ENCODE measurements around the gene CNOT2. TPM values are rescaled to one million over a fixed set of nuclear protein-coding genes. Genes with fewer than 3 reads are reported as not detected.

Gene CNOT2
- total RNA-seq, 6 experiments from 2014 or later = 45.0 to 54.2 (median 49.5) TPM

DNA sequence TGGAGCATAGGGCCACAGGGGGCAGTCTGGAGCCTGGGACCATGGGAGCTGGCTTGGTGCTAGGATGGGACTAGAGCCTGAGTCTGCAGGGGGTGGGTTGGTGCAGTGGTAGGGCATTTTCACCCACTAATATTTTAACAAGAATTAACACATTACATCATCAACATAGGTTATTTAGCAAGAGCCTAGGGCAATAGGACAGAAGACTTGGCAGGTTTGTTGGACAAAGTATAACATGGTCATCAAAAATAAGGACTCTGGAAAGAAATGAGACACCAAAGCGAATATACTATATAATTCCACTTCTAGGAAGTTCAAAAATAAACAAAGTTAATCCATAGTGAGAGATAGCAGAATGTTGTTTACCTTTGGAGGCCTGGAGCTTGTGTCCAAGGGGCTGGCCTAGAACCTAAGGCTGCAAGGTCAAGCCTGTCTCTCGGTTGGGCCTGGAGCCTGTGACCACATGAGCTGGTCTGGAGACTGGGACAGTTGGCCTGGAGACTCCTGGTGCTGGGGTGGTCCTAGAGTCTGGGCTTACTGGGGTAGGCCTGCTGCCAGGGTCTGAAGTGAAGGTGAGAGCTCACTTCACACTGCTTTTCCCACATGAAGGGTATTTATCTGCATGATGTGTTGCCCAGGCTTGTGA lies 28.1 kb upstream of the CNOT2 start:
- DNase-seq = no peak
- Mint-ChIP-seq H3K36me3 (ENCODE audit: low read depth) (peaks cover 8% of the 10 kb centered on the region), H3K27ac (no peak overlapping the region), H3K27me3 (ENCODE audit: insufficient read depth) (no peaks in the 10 kb centered on the region), H3K9me3 (peaks cover 21% of the 10 kb centered on the region; the same call in 1 of the 2 replicates), H3K4me3 (no peak overlapping the region), H3K4me1 (ENCODE audit: low read depth) (no peaks in the 10 kb centered on the region)
- TF ChIP-seq, protein P1, sequence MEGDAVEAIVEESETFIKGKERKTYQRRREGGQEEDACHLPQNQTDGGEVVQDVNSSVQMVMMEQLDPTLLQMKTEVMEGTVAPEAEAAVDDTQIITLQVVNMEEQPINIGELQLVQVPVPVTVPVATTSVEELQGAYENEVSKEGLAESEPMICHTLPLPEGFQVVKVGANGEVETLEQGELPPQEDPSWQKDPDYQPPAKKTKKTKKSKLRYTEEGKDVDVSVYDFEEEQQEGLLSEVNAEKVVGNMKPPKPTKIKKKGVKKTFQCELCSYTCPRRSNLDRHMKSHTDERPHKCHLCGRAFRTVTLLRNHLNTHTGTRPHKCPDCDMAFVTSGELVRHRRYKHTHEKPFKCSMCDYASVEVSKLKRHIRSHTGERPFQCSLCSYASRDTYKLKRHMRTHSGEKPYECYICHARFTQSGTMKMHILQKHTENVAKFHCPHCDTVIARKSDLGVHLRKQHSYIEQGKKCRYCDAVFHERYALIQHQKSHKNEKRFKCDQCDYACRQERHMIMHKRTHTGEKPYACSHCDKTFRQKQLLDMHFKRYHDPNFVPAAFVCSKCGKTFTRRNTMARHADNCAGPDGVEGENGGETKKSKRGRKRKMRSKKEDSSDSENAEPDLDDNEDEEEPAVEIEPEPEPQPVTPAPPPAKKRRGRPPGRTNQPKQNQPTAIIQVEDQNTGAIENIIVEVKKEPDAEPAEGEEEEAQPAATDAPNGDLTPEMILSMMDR (IDR thresholded peaks at IDR 0.05) = no peak

DNA sequence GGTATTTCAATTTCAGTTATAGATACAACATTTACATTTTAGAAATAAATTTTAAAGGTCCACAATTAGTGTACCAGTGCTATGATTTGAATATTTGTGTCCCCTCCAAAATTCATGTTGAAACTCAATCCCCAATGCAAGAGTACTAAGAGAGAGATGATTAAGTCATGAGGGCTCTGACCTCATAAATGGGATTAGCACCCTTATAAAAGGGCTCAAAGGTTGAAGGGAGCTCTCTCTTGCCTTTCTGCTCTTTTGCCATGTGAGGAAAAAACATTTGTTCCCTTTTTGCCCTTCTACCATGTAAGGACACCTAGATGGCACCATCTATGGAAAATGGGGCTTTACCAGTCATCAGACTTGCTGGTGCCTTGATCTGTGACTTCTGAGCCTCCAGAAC lies 25.8 kb upstream of the CNOT2 start:
- Mint-ChIP-seq H3K4me3 (no peak overlapping the region), H3K9me3 (peaks cover 15% of the 10 kb centered on the region; the same call in 1 of the 2 replicates), H3K27ac (no peak overlapping the region), H3K4me1 (ENCODE audit: low read depth) (no peaks in the 10 kb centered on the region), H3K36me3 (ENCODE audit: low read depth) (peaks cover 8% of the 10 kb centered on the region), H3K27me3 (ENCODE audit: insufficient read depth) (no peaks in the 10 kb centered on the region)
- no peak for DNase-seq
- TF ChIP-seq, protein P1 (IDR thresholded peaks at IDR 0.05) = no peak

DNA sequence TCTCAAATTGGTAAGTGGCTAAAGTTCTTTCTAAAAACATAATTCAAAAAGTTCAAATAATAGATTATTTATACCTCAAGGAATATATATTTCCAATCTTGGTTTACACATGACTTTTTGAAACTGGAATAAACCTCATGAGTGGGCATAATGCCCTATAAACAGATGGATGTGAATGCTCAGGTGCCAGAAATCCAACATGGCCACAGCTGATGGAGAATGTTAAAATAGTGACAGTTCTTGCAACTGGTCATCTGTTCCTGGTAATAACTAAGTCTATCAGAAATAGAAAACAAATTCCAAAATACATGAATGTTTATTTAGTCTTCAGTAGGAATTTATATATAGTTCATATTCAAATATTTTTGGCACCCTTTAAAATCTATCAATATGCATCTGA lies 21.6 kb upstream of the CNOT2 start:
- no peak overlapping the region for H3K4me3 Mint-ChIP-seq
- H3K27me3 Mint-ChIP-seq (ENCODE audit: insufficient read depth) = no peaks in the 10 kb centered on the region; the same call in 1 of the 2 replicates
- DNase-seq = no peak

DNA sequence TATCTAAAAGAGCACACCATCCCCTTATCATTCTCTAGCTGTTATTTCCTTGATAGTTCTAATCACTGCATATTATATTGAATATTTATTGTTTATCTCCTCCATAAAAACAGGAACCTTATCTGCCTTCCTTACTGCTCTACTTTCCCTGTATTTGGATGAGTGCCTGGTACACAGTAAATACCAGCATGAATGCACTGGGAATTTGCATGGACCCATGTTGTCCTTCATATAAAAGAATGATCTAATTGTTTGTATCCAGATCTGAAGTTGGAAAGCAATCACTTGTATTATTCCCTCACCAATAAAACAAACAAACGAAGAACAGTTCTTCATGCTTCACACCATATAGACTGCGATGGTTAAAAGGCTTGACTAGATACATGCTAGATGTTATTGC lies 15.3 kb upstream of the CNOT2 start:
- Mint-ChIP-seq H3K27ac (no peak overlapping the region), H3K4me3 (no peak overlapping the region), H3K36me3 (ENCODE audit: low read depth) (no peaks in the 10 kb centered on the region), H3K27me3 (ENCODE audit: insufficient read depth) (no peaks in the 10 kb centered on the region; the same call in 1 of the 2 replicates), H3K4me1 (ENCODE audit: low read depth) (no peaks in the 10 kb centered on the region), H3K9me3 (no peaks in the 10 kb centered on the region)
- TF ChIP-seq, protein P1 (IDR thresholded peaks at IDR 0.05) = no peak
- no peak for DNase-seq

More for the DNA sequence above, 21.6 kb upstream of the CNOT2 start:
- Mint-ChIP-seq H3K36me3 (ENCODE audit: low read depth) (no peaks in the 10 kb centered on the region), H3K9me3 (no peaks in the 10 kb centered on the region), H3K27ac (no peak overlapping the region), H3K4me1 (ENCODE audit: low read depth) (no peaks in the 10 kb centered on the region)
- TF ChIP-seq, protein P1 (IDR thresholded peaks at IDR 0.05) = no peak

DNA sequence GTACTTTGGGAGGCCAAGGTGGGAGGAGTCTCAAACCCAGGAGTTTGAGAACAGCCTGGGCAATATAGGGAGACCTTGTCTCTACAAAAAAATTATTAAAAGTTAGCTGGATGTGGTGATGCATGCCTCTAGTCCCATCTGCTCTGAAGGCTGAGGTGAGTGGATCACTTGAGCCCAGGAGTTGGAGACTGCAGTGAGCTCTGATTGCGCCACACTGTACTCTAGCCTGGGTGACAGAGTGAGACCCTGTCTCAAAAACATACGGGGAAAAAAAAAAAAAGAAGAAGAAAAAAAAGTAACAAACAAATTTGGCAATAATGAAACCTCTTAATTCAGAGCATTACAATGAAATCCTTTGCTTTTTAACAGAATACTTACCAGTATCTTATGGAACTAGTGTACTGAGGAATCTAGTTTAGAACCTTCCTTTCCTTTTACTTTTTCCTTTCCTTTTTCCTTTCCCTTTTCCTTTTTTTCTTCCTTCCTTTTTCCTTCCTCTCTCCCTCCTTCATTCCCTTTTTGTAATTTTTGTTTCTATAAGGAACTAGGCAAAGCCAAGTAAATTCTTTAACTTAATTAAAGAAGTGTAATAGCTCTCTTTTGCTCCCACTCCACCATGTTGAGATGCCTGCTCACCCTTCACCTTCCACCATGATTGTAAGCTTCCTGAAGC lies 12.2 kb upstream of the CNOT2 start:
- Mint-ChIP-seq H3K4me1 (ENCODE audit: low read depth) (no peaks in the 10 kb centered on the region), H3K36me3 (ENCODE audit: low read depth) (no peaks in the 10 kb centered on the region), H3K27me3 (ENCODE audit: insufficient read depth) (no peaks in the 10 kb centered on the region), H3K27ac (no peak overlapping the region), H3K9me3 (peaks cover 4% of the 10 kb centered on the region; the same call in 1 of the 2 replicates), H3K4me3 (no peak overlapping the region)
- DNase-seq = no peak
- TF ChIP-seq, protein P1 (IDR thresholded peaks at IDR 0.05) = no peak

Data from HFFc6 (cell line).